HFFc6 (cell line): ENCODE results near the gene ZNF653. TPM values are rescaled to one million over a fixed set of nuclear protein-coding genes. Genes with fewer than 3 reads are reported as not detected.

Experiments
- DNase-seq: peaks from one replicate; pipeline ENCODE4 v3.0.0-alpha.2; 2018
- H3K27ac Mint-ChIP-seq: 2 replicates; pipeline ENCODE4 v1.8.0; 2020; ENCODE audit warnings: mild to moderate bottlenecking, mixed read lengths
- H3K27me3 Mint-ChIP-seq: 2 replicates; pipeline ENCODE4 v1.8.0; 2021; ENCODE audit warnings: mild to moderate bottlenecking, moderate library complexity, mixed read lengths; ENCODE audit not compliant: insufficient read depth
- H3K36me3 Mint-ChIP-seq: 2 replicates; pipeline ENCODE4 v1.8.0; 2021; ENCODE audit warnings: low read depth, mixed read lengths
- H3K4me1 Mint-ChIP-seq: 2 replicates; pipeline ENCODE4 v1.8.0; 2020; ENCODE audit warnings: low read depth, mixed read lengths
- H3K4me3 Mint-ChIP-seq: 2 replicates; pipeline ENCODE4 v1.8.0; 2020; ENCODE audit warnings: mild to moderate bottlenecking, moderate library complexity, mixed read lengths
- H3K9me3 Mint-ChIP-seq: 2 replicates; pipeline ENCODE4 v1.8.0; 2020; ENCODE audit warnings: mild to moderate bottlenecking, mixed read lengths
- CTCF ChIP-seq: fragments of 200-600 bp; sonication (generic); IDR thresholded peaks from 2 replicates; pipeline ENCODE4 v1.5.0; 2021; ENCODE audit warnings: antibody characterized with exemption, mild to moderate bottlenecking
- total RNA-seq, 6 experiments: library from RNA; stranded (reverse); fragmentation: NEBNext Ultra II Directional; extraction: Animal tissue kit (Norgen Biotek cat#: 25700); gene quantifications; 2 replicates in 1 of 6; 3 replicates in 5 of 6; pipeline ENCODE4 v1.2.3, GENCODE V29; 2021

ZNF653 gene
- total RNA-seq, 6 experiments from 2014 or later = 4.7 to 6.3 (median 5.3) TPM

GRCh38 chr19:11534538-11534937, 28.9 kb upstream of the ZNF653 start:
- Mint-ChIP-seq H3K4me3 (no peak overlapping the region), H3K9me3 (no peaks in the 10 kb centered on the region), H3K4me1 (peaks cover 56% of the 10 kb centered on the region), H3K27me3 (no peaks in the 10 kb centered on the region), H3K27ac (peak overlapping the region; percentile 64), H3K36me3 (no peaks in the 10 kb centered on the region)
- no peak for TF ChIP-seq CTCF
- no peak for DNase-seq

- no peak overlapping the region for H3K4me3 Mint-ChIP-seq
Observed at GRCh38 chr19:11530432-11530831, 24.8 kb upstream of the ZNF653 start.

GRCh38 chr19:11528551-11529341, 23.1 kb upstream of the ZNF653 start, which contains the start of gene ECSIT:
TSS of gene ECSIT (minus strand) at chr19:11529134. CDS start at chr19:11519170, 9,964 bp downstream.
- H3K27me3 Mint-ChIP-seq = no peaks in the 10 kb centered on the region
- H3K36me3 Mint-ChIP-seq = no peaks in the 10 kb centered on the region; the same call in 1 of the 2 replicates
- peak; percentile 99 for DNase-seq
- no peak for TF ChIP-seq CTCF
- H3K4me1 Mint-ChIP-seq = peaks cover 30% of the 10 kb centered on the region
- peak within 1 kb of the TSS; percentile 99 for H3K4me3 Mint-ChIP-seq
- H3K27ac Mint-ChIP-seq = peak within 1 kb of the TSS; percentile 88
- H3K9me3 Mint-ChIP-seq = no peaks in the 10 kb centered on the region

More at GRCh38 chr19:11530432-11530831, 24.8 kb upstream of the ZNF653 start:
- peak; percentile 37 for DNase-seq
- H3K9me3 Mint-ChIP-seq = no peaks in the 10 kb centered on the region
- no peaks in the 10 kb centered on the region; the same call in 1 of the 2 replicates for H3K36me3 Mint-ChIP-seq
- TF ChIP-seq CTCF = no peak; the same call in 1 of the 2 replicates
- no peak overlapping the region for H3K27ac Mint-ChIP-seq
- H3K27me3 Mint-ChIP-seq = no peaks in the 10 kb centered on the region
- peaks cover 47% of the 10 kb centered on the region for H3K4me1 Mint-ChIP-seq

GRCh38 chr19:11519138-11519537, 13.5 kb upstream of the ZNF653 start:
- Mint-ChIP-seq H3K27ac (no peak overlapping the region), H3K4me3 (no peak overlapping the region)

GRCh38 chr19:11513946-11514345, 8.3 kb upstream of the ZNF653 start:
- no peaks in the 10 kb centered on the region for H3K9me3 Mint-ChIP-seq
- H3K4me3 Mint-ChIP-seq = no peak overlapping the region
- no peaks in the 10 kb centered on the region for H3K36me3 Mint-ChIP-seq

More at GRCh38 chr19:11519138-11519537, 13.5 kb upstream of the ZNF653 start:
- Mint-ChIP-seq H3K4me1 (no peaks in the 10 kb centered on the region), H3K9me3 (no peaks in the 10 kb centered on the region), H3K36me3 (peaks cover 9% of the 10 kb centered on the region; the same call in 1 of the 2 replicates), H3K27me3 (peaks cover 5% of the 10 kb centered on the region)
- no peak for DNase-seq
- no peak for TF ChIP-seq CTCF

More at GRCh38 chr19:11513946-11514345, 8.3 kb upstream of the ZNF653 start:
- DNase-seq = no peak
- no peak overlapping the region for H3K27ac Mint-ChIP-seq
- peaks cover 5% of the 10 kb centered on the region for H3K27me3 Mint-ChIP-seq
- TF ChIP-seq CTCF = no peak
- no peaks in the 10 kb centered on the region for H3K4me1 Mint-ChIP-seq
